ENCODE results near the gene PCYOX1L.

PCYOX1L gene

DNA sequence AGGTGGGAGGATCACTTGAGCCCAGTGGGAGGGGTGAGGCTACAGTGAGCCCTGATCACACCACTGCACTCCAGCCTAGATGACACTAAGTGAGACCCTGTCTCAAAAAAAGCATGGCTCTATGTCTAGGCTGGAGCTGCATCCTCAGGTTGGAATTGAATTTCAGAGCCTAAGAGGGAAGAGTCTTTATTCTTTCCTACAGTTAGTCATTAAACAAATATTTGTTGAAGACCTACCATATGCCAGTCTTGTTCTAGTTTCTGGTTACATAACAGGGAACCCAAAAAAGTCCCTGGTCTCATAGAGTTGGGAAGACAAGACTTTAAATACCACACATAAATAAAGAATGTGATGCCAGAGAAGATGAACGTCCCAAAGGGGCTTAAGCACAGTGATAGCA is 19.5 kb upstream of the PCYOX1L start:
- no peak for DNase-seq

DNA sequence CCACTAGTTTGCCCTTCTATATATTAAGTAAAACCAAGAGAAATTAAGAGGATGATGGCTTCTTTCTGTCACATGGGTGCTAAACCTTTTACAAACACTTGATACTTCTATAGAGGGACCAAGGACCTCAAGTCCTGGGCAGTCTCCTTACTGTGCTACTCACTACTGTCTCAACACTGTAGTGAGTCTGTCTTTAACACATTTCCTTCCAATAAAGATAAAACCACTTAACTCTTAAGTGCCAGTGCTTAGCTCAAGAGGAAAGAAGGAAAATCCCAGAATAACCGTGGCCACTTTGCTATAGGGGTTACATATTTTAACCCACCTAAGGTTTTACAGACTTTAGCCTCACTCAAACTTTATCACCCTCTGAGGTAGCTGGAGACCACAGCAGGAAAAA is 16.9 kb upstream of the PCYOX1L start:
- no peak for DNase-seq

DNA sequence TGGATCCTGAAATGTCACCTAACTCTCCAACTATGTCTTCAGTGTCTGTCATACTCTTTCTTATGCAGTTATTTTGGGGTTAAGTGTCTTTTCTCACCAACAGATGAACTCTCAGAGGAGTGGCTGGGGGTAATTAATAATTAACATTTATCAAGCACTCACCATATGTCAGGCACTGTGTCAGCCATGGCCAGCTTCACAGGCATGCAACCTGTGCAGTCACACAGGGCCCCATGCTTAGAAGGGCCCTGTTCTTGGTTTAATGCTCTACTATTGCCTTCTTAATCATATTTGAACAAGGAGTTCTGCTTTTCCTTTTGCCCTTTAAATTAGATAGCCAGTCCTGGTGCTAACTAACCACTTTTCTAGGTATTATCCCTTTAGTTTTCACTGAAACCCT is 16.0 kb upstream of the PCYOX1L start:
- DNase-seq: no peak

DNA sequence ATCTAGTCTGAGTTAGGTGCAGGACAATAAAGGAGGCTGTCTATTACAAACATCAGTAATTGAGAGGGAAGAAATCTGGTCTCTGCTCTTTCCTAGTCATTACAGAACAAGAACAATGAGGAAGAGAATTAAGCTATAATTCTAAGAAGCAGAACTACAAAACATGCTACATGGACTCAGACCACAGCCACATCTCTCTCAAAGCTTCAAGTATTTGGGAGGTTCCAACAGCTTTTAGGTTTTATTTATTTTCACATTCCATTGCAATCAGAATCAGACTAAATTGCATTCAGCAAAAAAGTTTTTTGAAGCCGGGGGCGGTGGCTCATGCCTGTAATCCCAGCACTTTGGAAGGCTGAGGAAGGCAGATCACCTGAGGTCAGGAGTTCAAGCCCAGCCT is 13.7 kb upstream of the PCYOX1L start:
- DNase-seq: no peak

DNA sequence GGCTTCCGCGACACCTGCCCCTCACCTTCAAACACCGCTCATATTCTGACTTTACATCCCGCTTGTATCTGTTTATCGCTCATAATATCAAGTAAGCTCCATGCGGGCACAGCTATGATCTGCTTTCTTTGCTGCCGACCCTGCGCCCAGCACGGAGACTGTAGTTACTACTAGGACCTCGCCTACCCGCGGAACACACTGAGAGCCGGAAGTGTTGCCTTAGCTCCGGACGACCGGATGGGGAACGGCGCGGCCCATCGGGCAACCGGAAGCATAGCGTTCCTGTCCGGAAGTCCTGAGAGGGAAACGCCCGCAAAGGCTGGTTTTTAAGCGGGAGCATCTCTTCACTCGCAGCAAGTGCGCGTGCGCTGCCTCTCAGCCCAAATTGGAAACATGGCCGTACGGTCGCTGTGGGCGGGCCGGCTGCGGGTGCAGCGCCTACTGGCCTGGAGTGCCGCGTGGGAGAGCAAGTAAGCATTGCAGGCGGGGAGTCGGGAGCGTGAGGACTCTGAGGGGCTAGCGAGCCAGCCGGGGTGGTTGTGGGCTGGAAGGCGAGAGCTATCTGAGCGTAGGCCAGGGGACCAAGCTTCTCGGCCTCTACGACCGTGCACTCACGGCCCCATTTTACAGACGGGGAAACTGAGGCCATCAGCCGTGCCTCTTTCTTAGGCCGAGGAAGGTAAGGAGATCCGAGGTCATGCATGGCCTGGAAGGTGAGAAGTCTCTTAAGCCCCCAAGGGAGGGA is 12.5 kb upstream of the PCYOX1L start, which contains the start of gene GRPEL2:
TSS of gene GRPEL2 (plus strand) at position 353 of the 745 bp plus-strand sequence. CDS start at position 394, 41 bp downstream.
- peak; percentile 70 for DNase-seq

DNA sequence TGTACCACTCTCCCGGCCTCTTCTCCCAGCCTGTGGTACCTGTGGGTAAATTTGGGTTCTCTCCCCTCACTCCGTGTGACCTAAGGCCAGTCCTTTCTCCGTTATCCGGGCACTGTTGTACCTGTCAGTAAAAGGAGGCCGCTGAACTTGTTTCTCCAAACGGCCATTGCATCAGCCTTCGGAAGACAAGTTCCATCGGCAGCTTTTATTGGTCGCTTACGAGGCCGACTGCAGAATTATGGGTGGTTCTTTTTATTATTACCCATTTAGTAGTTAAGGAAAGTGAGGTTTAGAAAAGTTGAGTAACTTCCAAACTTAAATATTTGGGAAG is 12.0 kb upstream of the PCYOX1L start:
- no peak for DNase-seq

DNA sequence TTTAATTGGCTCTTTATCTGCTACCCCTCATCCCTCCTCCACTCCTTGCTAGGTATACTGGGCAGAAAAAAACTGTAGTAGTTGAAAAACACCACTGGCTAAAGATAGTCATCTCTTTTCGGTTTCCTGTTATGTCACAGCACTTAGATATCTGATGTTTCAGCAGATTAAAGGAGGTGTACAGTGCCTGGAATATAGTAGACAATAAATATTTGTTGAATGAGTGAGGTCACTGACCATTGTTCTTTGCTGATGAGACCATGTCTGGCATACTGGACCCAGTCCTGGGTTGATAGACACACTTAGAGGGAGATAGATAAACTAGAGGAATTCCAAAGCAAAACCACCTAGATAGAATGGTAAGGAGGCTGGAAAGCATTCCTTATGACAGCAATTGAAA is 9.3 kb upstream of the PCYOX1L start:
- DNase-seq: no peak

DNA sequence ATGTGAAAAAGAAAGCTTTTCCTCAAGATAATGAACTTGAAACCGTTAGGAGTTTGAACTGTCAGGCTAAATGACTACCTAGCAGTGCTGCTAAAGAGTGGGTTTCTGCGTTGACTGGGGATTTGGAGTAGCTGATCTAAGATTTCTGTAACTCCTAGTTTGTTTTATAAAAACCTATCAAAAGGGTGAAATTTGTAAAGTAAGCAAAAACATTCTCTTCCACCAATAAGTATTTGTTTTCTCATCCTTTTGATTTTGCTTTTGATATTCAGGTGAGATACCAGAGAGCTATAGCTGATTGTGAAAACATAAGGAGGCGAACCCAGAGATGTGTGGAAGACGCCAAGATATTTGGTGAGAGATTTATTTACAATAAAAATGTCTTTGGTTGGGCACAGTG is 8.5 kb upstream of the PCYOX1L start:
- DNase-seq: no peak

DNA sequence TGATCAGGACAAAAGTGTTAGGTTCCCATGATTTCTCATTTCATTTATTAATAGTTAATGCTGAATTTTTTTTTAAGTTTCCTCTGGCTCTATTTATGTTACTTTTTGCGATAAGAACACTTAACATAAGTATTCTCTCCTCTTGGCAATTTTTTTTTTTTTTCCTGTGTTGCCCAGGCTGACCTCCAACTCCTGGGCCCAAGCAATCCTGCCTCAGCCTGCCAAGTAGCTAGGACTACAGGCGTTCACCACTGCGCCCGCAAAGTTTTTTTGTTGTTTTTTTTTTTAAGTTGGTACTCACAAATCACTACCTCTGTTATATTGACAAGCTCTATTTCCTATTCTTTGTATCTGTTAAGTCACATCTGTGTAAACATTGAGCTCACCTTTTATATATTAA is 5.7 kb upstream of the PCYOX1L start:
- DNase-seq: no peak

DNA sequence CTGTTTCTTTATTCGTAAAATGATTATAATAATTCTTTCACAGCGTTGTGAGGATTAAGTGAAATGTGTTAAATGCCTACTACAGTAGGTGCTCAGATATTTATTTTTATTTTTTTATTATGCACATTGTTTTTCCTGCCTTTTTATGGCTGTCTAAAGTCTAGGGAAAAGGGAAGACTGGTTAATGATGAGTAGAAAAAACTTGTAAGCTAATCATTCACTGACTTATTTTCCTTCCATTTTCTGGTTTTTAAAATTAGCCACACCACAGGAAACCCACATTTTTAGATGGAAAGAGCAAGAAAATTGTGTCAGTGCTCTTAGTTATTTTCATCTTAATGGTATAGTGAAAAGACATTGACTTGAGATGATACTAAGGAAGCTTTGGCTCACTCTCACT is 3.9 kb upstream of the PCYOX1L start:
- no peak for DNase-seq

DNA sequence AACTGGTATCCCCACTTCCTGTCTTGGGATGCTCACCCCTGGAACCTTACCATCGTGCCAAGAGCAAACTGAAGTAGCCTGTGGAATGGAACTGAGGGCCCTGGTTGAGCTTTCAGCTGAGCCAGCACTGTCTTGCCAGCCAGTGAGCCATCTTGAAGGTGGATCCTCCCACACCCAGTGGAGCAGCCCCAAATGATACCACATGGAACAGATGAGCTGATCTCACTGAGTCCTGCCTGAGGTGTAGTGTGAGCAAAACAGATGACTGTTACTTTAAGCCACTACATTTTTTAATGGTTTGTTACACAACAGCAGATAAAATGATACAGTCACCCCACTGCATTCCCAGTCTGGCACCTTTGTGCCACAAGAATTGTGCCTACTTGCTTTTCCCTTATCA is 2.2 kb upstream of the PCYOX1L start:
- no peak for DNase-seq

DNA sequence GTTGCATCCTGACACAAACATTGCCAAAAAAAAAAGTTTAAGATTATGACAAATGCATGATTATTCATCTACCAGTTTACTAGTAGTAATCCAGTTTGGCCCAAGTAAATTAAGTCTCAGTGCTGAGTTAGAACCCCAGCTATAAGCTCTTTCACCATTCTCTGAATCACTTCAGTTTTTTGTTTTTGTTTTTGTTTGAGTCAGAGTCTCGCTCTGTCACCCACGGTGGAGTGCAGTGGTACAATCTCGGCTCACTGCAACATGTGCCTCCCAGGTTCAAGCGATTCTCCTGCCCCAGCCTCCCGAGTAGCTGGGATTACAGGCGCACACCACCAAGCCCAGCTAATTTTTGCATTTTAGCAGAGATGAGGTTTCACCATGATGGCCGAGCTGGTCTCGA is 1.5 kb upstream of the PCYOX1L start:
- no peak for DNase-seq

DNA sequence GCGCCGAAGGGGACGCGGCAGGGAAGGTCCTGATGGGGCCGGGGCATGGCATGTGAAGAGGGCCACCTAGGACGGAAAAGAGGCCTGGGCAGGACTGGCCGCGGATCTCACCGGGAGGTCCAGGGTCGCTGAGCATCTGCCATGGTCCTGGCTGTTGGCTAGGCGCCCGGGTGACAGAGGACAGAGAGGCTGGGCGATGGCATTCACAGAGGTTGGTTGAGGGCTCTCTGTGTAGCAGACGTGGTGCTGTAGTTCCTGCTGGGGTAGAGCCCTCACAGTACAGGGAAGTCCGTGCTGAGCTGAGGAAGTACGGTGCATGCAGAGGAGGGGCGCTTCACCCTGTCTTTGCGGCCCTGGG is 427 bp downstream of the PCYOX1L start:
- no peak for DNase-seq

DNA sequence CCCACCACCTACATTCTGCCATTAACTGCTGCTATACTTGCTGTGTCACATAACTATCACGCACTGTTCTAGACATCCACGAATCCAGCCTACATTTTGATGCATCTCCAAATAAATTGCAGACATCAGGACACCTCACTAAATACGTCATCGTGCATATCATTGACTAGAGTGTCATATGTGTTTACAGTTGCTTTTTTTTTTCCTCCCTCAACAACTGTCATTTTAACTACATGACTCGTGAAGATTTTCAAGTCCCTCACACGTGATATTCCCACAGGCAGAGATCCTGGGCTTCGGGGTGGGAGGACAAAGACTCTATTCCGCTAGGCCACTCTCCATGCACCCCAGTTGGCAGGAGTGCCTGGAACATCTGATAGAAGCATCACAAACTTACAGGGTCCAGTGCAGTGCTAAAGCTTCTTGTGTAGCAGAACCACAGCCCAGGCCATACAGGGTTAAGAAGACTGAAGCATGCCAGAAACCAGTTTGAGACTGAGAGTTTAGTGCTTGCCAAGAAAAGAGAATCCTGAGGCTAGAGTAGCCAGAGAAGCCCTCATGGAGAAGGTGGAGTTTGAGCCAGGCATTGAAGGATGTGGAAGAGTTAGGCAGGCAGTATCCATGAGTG is 1.1 kb downstream of the PCYOX1L start:
- DNase-seq: no peak

DNA sequence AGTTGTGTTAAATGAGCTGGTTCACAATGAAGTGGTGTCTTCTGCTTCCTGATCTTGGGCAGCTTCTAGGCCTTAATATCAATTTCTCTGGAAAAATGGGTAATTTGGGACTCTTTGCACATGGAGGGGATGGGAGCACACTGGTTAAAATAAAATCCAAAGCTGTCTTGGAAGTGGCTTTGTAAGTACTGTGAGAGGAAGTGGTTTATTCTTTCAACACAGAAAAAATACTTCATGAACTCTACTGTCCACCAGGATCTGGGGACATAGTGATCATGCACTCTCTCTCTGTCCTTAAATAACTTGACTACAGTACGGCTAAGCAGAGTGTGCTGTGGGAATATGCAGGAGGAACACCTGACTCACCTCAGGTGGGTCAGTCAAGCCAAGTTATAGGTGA is 2.4 kb downstream of the PCYOX1L start:
- no peak for DNase-seq

DNA sequence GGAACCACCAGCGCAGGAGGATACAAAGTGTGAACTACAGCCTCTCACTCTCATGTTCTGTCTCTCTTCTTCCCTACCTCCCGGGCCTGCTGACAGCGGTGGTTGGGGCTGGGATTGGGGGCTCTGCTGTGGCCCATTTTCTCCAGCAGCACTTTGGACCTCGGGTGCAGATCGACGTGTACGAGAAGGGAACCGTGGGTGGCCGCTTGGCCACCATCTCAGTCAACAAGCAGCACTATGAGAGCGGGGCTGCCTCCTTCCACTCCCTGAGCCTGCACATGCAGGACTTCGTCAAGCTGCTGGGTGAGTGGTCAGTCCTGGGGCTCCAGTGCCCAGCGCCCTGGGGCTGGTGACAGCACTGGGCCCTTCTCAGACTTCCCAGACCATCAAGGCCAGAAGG is 4.7 kb downstream of the PCYOX1L start:
- no peak for DNase-seq

DNA sequence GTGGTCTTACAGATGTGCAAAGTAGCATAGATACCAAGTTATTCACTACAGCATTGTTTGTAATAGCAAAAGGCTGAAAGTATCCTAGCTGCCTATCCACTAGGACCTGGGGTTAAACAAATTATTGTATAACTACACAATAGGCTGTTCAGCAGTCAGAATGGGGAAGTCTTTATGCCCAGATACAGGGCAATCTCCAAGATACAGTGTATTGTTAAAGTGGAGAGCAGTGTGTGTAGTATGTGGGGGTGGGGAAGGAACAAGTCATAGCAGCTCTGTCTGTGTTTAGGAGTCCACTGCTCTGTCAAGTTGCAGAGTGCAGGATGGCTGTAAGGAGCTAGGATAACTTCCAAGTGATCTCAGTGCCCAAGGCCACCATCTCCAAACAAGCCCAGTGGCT is 5.5 kb downstream of the PCYOX1L start:
- DNase-seq: no peak

DNA sequence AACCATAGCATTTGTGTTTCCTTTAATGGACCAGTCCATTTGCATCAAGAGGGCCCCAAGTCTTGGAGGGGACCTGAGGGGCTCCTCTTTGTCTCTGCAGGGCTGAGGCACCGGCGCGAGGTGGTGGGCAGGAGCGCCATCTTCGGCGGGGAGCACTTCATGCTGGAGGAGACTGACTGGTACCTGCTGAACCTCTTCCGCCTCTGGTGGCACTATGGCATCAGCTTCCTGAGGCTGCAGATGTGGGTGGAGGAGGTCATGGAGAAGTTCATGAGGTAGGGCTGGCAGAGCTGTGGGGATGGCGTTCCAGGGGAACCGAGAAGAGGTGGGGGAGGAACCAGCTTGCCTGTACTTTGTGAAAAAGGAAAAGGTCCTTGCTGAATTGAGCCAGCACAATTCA is 6.1 kb downstream of the PCYOX1L start:
- DNase-seq: no peak

DNA sequence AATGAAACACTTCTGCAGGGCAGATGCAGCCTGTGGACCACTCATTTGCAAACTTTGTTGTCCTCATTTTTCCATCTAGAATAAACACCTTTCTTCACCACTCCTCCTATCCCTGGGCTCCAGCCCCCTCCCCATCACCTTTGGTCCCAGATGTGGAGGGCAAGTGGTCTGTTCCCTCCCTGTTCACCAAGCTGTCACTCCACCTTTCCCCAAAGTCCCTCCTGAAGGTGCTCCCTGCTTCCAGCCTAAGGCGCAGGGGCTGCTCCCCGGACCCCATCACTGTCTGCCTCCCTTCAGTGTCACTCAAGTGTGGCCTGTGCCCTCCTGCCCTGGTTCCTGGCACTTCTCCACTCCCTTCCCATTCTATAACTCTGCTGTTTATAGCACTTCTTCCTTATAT is 6.9 kb downstream of the PCYOX1L start:
- DNase-seq: no peak

DNA sequence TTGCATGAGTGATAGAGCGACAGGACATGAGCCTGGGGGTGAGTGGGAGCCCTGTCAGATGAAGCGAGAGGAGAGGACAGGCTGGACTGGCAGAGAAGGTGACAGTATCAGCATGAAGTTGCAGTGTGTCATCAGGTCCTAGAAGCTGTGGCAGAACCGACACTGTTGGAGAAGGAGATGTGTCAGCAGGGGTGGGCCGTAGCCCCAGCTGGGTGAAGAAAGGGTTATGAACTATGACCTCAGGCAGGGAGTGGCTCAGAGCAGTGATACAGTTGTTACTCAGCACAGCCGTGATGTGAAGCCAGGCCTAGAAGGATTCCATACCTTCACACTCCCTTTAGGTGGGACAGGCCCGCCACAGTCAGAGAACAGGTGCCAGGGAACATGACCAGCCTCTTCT is 7.6 kb downstream of the PCYOX1L start:
- DNase-seq: no peak

DNA sequence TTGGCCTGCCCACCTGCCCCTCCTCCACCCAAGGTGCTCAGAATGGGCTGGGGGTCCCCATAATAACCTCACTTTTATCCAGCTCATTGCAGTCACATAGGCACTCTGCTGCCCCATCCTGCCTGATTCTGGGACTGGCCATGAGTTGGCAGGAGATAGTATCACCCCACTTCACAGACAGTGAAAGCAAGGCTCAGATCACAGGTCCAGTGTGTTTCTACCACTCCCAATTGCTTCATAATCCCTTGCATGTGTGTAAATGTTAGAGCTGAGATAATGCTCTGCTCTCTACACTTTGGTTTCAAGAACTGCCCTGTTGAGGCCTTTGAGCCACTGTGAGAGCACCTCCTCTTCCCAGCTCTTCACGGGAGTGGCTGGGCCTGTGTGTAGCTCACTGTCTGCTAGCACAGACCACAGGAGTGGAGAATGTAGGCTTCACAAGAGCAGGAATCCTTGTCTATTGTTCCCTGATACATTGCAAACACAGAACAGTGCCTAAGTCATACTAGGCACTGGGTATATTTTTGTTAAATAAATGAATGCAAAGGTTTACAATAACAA is 8.4 kb downstream of the PCYOX1L start:
- DNase-seq: no peak

DNA sequence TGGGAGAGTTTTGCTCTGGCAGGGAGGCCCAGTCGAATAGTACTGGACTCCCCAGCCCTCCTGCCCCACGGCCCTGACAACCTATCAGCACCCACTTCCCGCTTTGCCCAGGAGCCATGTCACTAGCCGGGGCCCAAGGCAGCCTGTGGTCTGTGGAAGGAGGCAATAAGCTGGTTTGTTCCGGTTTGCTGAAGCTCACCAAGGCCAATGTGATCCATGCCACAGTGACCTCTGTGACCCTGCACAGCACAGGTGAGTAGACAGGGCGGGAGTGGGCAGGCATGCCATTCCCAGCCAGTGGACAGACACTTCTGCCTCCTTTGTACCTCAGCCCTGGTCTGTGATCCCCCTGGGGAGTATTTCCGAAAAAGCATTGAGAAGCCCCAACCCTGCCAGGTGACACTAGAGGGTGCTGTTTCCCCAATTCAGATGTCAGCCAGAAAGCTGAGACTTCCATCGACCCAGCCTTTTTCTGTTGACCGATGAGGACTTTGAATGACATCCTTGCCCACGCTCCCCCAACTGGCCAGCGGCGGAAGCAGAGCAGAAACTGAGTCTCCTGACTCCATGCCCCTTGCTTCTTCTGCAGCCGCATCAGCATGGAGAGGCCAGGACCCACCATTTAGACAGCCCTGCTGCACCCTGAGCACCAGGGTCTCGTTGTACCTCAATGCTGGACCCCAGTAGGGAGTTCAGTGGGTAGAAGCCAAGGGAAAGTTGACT is 9.6 kb downstream of the PCYOX1L start:
- DNase-seq: no peak

DNA sequence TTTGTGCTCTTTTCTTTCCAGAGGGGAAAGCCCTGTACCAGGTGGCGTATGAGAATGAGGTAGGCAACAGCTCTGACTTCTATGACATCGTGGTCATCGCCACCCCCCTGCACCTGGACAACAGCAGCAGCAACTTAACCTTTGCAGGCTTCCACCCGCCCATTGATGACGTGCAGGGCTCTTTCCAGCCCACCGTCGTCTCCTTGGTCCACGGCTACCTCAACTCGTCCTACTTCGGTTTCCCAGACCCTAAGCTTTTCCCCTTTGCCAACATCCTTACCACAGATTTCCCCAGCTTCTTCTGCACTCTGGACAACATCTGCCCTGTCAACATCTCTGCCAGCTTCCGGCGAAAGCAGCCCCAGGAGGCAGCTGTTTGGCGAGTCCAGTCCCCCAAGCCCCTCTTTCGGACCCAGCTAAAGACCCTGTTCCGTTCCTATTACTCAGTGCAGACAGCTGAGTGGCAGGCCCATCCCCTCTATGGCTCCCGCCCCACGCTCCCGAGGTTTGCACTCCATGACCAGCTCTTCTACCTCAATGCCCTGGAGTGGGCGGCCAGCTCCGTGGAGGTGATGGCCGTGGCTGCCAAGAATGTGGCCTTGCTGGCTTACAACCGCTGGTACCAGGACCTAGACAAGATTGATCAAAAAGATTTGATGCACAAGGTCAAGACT is 10.3 kb downstream of the PCYOX1L start:
- no peak for DNase-seq

DNA sequence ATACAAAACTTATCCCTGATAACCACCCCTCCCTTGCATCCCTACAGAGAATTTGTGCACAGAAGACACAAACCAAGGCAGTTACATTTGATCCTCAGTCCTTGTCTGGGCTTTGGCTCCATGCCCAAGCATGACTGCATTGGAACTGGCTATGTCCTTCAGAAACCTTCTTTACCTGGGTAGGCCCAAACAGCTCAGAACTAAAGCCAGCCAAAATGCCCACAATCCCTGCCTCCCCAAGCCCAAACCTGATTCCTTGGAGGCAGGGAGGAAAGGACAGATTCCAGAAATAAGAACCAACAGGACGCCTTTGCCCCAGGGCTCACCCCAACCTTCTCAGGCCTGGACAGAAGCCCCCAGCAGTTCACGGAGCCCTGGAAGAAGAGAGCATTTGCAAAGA is 13.0 kb downstream of the PCYOX1L start:
- no peak for DNase-seq
